ENCODE results near the gene SVIL.
"Not testable (repeated sequence)": the region's sequence is repeated elsewhere in the genome, so short reads cannot be mapped to it uniquely, and the experiment has no call there.

DNA sequence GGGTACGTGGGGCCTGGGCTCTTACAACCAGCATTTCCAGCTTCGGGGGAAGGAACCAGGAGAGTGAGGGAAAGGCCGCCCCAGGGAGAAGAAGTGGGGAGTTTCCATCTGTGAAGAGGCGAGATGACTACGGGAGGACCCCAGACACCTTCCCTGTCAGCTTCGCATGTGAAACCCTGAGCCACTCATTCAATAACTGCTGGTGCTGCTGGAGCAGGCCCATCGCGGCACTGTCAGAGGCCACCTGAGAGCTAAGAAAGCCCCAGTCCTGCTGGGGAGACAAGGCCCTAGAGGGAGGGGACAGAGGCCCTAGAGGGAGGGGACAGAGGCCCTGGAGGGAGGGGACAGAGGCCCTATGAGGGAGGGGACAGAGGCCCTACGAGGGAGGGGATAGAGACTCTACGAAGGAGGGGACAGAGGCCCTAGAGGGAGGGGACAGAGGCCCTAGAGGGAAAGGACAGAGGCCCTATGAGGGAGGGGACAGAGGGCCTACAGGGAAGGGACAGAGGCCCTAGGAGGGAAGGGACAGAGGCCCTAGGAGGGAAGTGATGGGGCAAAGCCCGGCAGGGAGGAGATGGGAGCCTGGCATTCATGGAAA is 128.3 kb downstream of the SVIL start:
- TF ChIP-seq, protein P1, sequence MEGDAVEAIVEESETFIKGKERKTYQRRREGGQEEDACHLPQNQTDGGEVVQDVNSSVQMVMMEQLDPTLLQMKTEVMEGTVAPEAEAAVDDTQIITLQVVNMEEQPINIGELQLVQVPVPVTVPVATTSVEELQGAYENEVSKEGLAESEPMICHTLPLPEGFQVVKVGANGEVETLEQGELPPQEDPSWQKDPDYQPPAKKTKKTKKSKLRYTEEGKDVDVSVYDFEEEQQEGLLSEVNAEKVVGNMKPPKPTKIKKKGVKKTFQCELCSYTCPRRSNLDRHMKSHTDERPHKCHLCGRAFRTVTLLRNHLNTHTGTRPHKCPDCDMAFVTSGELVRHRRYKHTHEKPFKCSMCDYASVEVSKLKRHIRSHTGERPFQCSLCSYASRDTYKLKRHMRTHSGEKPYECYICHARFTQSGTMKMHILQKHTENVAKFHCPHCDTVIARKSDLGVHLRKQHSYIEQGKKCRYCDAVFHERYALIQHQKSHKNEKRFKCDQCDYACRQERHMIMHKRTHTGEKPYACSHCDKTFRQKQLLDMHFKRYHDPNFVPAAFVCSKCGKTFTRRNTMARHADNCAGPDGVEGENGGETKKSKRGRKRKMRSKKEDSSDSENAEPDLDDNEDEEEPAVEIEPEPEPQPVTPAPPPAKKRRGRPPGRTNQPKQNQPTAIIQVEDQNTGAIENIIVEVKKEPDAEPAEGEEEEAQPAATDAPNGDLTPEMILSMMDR (conservative IDR thresholded peaks at IDR 0.05), result not testable (repeated sequence)
- TF ChIP-seq ZFX (IDR thresholded peaks at IDR 0.05), result not testable (repeated sequence)

Measured in C4-2B (cell line).